ENCODE measurements around the gene FGD5.

GRCh38 chr3:14869917-14870782, 51.4 kb downstream of the FGD5 start:
- TF ChIP-seq CTCF (IDR thresholded peaks at IDR 0.05) (no peak), POLR2A (IDR thresholded peaks at IDR 0.05) (no peak)

All from esophagus squamous epithelium (tissue), 4 donors.